Pons (tissue), 1 donor: ENCODE measurements around the gene ADGRL3.
A peak's percentile ranks its signal among the peaks of the same experiment; 100 is the strongest.
"Not testable (repeated sequence)": the region's sequence is repeated elsewhere in the genome, so short reads cannot be mapped to it uniquely, and the experiment has no call there.

Source experiments
- DNase-seq: peaks from one replicate; pipeline ENCODE4 v3.0.0-alpha.2; 2016; ENCODE audit warnings: low spot score

The ADGRL3 gene

DNA sequence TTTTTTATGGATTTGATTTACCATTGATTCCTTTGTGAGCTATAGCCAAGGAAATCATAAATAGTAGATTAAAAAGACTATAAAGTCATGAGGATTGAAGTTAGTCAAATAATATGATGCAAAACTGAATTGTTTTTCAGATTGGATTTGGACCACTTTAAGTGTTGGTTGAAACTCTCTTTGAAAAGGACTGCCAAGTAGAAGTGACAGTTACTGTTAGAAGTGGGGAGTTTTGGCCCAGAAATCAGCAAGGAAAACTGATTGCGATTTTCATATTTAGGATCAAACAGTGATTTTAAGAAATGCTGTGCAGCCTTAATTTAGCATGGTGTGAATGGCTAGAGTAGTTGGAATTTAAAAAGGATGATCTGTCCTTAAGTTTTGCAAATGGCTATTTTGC, 4.9 kb downstream of the ADGRL3 start:
- DNase-seq, result peak; percentile 60

DNA sequence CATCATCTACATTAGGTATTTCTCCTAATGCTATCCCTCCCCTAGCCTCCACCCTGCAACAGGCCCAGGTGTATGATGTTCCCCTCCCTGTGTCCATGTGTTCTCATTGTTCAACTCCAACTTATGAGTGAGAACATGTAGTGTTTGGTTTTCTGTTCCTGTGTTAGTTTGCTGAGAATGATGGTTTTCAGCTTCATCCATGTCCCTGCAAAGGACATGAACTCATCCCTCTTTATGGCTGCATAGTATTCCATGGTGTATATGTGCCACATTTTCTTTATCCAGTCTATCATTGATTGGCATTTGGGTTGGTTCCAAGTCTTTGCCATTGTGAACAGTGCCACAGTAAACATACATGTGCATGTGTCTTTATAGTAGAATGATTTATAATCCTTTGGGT, 7.0 kb downstream of the ADGRL3 start:
- not testable (repeated sequence) for DNase-seq

DNA sequence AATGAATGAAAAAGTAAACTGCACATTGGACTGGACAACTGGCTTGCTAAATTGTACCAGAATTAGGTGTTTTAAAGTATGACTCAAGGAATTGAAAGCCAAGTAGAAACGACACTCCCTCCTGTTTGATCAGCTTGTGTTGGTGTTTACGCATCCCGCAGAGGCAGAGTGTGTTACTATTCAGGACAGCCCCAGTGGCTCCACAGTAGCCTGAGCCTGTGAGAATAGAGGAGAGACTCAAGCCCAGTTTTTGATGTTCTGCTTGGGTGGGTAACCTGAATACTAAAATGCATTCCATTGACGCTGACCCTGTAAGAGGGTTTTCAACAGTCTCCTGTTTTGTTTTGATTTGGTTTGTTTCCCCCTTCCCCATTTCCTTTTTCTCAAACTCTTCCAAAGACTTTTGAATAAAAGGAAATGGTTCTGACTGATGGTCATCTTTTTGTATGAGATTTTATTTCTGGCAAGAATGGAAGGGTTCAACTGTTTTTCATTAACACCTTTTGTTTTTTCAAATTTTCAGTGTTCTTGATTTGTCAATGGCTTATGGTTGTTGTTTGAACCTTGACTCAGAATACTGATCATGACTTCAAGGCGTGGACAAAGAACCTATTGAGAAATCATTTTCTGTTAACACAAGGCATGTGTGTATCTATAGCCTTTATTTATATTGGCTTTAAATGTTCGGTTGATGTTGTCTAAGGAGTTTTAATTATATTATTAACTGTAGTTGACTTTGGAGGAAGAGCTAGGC, 10.2 kb downstream of the ADGRL3 start:
- DNase-seq, result peak; percentile 89

DNA sequence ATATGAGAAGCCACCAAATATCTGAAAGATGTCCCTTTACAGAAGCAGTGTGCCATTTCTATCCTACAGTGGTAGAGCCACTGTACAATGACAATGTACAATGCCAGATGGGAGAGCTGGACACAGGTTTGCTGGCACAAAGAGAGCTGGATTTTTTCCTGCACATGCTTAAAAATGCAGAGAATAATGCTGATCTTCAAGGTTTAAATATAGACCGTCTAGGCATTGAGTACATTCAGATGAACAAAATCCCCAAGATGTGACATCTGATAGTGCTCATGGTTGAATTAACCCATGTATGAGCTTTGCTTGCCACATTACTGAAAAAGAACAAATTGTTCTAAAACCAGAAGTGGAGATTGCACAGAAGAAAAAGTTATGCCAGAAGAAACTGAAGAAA, 11.7 kb downstream of the ADGRL3 start:
- DNase-seq, result peak; percentile 58

DNA sequence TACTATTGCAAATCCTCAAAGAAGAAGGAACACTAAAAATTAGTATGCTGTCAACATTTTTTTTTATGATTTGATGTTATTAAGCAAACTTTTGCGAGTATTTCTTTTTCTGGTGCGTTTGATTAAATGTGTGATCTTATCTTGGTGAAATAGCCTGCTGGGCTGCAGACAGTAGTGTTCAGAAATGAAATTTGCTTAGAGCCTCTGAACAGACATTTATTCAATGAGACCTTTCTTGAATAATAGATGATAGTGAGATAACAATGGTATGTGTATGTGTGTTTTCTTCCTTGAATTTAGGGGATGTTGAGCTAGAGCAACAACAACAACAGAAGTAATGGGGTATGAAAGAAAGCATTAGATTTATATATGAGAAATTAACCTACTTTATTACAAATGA, 12.7 kb downstream of the ADGRL3 start:
- DNase-seq, result peak; percentile 63

DNA sequence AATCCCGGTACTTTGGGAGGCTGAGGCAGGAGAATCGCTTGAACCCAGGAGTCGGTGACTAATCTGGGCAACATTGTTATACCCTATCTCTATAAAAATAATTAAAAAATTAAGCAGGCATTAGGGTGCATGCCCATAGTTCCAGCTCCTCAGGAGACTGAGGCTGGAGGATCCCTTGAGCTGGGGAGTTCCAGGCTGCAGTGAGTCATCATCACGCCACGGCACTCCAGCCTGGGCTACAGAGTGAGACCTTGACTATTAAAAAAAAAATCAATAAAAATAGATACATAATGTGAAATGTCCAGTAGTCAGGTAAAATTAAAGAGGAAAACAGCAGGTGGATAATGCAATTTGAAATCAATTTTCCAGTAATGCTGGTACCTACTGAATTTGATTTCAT, 14.6 kb downstream of the ADGRL3 start:
- DNase-seq, result no peak

DNA sequence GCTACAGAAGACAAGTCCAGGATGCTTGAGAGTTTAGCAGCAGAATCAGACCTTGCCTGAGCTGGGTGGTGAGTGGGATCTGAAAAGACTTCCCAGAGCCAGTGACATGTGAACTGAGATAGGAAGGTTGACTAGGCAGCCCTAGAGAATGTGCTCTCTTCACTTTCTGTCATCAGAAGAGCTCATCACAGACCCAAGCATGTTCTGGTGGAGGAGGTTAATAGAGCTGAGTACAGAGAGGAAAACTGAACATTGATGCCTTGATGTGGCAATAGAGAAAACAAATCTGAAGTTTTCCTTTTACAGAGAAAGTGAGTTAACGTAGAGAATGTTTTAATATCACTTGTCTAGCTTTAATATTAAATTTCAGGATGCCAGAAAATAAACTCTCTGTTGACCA, 17.1 kb downstream of the ADGRL3 start:
- peak; percentile 52 for DNase-seq

DNA sequence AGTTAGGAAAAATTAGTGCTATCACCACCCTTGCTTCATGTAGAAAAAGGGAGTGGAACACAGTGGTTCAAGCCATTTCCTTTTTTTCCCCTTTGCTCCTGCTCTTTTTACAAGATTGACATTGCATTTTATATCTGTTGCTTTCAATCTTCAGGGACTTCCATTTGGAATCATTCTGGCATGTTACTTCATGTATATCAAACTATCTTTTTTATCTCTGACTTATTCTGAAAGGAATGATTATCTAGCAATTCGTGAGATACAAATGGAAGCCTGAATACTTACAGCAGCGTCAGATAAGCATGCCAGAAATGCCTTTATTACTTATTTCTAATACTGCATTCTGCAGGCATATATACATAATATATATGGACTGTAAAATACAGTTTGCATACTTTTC, 20.4 kb downstream of the ADGRL3 start:
- DNase-seq, result peak; percentile 36

DNA sequence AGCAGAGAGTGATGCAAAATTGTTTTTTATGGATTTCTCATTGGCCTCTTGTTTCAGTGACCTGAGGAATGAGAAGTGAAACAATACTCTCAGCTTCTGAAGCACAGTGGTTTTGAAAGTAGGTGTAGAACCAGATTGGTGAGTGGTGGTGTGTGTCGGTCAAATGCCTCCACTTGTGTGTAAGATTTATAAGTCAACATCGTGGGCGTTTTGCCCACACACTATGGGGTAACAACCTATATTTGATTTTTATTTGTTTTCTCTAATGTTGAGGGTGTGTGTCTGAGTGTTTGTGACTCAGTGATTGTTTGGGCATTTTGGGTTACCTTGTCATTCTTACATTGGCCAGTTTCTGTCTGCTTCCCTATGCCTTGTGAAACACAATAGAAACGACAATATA, 23.3 kb downstream of the ADGRL3 start:
- no peak for DNase-seq

DNA sequence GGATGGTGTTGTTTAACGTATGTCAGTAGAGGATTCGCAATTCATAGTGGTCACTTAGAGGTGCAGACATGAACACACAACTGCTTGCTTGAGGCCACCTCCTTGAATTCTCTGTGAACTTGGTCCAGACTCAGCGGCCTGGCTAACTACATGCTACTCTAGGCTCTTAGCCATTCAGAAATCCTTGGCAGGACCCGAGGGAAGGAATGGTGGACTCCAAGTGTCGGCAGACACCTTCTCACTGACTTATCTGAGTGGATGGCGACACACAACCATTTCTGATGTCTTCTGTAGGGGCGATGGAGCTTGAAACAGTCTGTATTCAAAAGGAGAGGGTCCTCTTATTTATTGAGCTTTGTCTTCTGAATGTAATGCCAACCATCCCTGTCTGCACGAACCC, 24.4 kb downstream of the ADGRL3 start:
- DNase-seq, result peak; percentile 56

DNA sequence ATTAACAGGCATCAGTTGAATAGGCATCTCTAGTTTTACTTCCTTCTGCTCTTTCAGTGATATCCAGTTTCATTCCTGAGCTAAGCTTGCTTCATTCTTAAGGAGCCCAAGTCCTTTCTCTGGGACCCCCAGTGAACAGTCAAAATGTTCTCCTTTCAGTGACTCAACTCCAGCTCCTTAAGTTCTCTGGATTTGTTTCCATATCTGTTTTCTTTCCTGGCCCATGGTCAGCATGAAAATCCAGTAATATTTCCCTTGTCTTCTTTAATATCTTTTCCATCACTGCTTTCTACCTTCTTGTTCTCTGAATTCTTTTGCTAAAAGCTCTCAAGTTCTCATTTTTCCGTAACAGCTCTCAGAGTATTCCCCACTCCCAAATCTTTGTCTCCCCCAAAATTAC, 25.5 kb downstream of the ADGRL3 start:
- no peak for DNase-seq

DNA sequence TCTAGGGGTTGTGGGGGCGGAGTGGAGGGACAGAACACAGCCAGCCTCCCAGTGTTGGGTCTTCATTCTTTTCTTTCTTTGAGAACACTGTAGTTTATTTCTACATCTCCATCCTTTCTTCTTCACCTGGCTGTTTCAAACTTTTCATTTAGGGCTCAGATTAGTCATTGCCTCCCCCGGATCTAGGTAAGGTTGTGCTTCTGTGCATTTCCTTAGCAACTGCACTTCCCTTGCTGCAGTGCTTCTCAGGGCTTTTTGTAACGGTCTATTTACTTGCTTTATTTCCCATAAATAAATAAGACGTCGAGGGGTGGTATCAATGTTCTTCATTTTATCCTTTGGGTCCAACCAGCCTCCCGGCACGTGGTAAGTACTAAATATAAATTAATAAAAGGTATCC, 31.3 kb downstream of the ADGRL3 start:
- DNase-seq, result no peak

DNA sequence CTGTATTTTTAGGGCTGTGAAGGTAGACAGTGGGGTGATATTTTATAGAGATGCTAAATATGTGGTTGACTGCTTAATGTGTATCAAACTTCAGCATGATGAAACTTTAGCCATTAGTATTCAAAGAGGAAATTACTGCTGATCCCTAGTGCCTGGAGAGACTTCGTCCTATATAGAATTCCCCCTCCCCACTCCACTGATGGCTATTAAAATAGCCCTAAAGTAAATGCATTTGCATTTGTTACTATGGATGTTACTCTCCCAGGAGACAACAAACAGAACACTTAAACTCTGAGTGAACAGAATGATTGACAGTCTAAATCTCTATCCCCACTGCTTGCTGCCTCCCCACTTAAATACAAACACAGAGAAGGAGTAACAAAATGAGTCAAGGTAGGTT, 39.1 kb downstream of the ADGRL3 start:
- DNase-seq, result no peak

DNA sequence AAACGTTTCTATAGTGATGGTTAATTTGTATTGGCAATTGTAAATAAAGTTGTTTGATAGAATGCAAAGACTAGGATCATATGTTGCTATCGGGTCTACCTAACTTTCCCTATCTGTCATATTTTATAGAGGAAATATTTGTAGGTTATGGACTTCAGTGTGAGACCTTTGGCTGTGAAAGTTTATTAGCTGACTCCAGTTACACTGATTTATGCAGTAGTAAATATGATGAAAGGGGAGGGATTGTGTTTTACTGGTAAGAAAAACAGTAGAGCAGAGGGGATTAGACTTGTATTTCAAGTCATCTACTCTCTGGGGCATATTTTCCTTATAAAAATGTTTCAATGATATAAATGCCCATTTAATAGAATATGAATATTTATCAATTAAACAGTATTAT, 43.8 kb downstream of the ADGRL3 start:
- DNase-seq, result no peak

DNA sequence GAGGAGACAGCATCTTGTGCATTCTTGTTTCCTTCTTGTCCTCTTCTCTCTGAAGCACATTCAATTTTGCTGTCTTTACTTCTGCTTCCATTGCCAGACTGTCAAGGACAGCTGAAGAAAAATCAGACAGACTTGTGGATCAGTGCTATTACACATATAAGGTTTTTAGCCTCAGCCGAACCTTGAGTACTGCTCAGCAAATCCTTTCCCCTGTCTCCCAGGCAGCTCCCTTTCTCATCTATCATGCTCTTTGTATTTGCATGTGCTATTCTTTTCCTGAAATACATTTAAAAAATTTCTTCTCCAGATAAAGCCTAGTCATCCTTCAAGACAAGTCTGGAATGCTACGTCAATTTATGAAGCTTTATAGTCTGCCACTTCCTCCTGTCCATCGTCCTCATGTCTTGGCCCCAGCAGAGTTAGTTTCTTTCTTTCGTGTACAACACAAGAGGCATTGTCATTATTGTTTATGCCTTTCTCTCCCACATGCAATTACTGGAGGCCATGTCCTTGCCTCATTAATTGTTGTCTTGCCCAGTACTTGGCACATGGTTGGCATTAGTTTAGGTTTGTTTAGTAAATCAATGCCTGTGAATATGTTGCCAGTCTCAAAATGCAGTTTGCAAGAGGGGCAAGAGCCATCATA, 45.1 kb downstream of the ADGRL3 start:
- peak; percentile 91 for DNase-seq

DNA sequence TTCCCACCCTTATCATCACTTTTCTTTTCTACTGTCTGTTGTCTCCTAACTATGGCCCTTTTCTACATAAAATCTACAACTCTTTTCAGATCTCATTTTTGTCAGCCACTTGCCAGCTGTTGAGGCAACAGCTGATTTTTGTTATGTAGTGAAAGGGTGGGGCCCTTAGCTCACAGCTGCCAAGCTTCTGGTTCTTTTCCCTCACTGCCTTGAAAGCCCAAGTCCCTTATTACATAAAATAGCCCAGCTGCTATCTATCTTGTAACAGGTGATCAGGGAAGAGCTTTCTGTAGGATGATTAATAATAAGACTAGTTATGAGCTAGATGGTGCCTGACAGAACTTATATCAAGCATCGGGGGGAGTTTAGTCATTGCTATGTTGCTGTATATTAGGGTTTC, 45.9 kb downstream of the ADGRL3 start:
- no peak for DNase-seq

DNA sequence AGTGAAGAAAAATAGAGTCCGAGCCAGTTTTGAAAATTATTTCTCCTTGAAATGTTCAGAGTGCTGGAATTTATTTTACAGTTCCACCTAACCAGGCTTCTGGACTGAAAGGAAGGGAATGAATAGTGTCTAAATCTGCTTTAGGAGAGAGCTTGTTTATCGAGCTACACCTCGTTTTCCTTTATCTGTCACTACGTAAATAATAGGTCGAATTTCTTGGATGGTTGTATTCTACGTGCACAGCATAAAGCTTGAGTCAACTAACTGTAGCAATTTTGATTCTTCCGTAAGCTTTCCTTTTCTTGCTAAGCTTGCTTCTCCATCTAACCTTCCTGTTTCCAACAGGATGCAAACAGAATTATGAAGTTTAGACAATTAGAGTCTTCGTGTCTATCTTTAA, 48.6 kb downstream of the ADGRL3 start:
- DNase-seq, result no peak

DNA sequence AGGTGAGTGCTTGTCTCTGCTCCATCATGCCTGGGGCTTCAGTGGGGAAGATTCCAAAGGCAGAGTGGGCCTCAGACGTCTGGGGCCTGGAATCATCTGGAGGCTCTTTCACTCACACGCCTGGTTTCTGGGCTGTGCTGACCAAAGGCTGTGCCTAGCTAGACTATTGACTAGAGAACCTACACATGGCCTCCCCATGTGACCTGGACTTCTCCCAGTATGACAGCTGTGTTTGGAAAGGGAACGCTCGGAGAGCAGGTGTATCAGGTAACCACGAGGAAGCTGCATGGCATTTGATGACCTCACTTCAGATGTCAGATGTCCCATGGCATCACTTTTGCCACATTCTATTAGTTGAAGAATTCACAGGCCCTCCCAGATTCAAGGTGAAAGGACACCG, 51.0 kb downstream of the ADGRL3 start:
- no peak for DNase-seq

DNA sequence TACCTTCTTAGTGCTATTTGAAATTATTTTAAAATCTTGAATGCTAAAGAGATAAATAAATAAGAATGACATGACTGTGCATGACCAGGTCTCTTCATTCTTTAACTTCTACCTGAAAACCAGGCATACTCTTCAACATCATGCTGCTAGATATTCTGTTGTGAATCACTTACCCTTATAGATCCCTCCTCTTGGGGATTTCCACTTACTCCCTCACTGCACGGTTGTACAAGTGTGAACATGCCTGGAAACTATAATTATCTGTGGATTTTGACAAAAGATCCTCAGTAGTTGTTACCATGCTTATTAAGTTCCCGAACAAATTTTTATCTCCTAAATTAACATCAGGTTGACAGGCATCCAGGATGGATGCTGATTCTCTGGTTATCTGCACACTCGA, 54.3 kb downstream of the ADGRL3 start:
- no peak for DNase-seq

DNA sequence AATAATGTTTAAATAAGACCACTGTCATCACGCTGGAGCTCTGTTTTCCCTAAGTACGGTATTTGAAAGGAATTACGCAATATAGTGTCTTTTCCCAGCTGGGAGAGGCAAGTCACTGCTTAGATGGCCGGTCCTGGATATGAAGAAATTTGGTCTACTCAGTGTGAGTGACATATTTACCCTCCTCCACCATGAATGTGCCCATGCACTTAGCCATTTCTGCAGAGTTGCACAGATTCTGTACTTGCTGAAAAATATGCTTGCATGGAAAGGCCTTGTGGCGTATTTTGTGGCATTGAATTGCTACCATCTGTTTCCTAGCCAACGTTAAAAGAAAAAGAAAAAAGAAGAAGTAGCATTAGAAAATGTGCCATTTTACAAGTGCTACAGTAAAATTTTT, 73.1 kb downstream of the ADGRL3 start:
- DNase-seq, result no peak

DNA sequence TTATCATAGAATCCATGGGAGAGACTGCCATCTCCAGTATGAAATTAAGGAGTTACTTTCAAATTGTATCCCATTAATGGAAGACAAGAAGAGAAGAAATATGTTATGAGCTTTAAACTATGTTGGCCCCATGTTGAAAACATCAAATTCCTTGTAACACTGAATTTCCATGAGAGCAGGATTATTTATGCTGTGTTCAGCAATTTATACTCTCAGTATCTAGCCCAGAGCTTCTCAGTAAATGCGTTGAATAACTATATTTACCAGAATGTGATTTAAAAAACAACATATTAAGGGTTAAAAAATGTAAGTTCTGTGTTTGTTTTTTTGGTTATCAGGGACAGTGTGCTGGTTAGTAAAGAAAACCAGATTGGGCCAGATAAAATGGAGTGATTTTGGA, 74.2 kb downstream of the ADGRL3 start:
- no peak for DNase-seq

DNA sequence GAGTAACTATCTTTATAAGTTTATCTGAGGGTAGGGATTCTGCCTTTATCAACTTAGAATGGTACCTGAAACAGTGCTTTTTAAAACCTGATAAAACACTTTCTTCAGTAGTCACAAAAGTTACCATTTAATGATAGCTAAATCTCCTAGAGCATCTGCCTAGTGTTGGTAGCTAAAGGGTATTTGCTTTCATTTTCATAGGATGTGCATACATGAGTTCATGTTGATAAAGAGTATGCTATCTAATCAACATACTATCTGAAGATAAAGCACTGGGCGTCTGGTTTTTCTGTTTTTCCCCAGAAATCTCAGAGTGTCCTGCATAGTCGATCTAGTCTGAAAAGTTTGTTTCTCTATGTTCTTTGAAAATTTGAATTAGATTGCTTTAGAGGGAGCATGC, 75.1 kb downstream of the ADGRL3 start:
- DNase-seq, result no peak

DNA sequence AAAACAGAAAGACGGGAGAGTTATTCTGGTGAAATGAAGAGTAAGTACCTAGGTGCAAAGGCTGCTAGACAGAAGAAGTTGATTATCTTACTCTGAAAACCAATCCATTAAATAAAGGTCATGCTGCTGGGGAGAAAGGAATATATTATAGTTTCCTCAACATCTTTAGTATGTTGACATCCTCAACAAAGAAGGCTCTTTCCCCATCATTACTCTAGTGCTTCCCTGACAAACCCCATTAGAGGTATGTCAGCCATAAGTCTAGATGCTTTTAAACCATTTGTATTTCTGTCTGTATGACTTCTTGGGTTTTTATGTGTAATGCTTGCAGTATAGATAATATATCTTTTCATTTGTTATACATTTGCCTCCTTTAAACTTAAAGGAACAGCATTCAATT, 75.9 kb downstream of the ADGRL3 start:
- no peak for DNase-seq
